Testis (tissue), 2 donors: ENCODE measurements around the gene P3H2.
A peak's percentile ranks its signal among the peaks of the same experiment; 100 is the strongest.

Experiments
- CTCF ChIP-seq, 3 experiments: fragments of 450-650 bp in 2 of 3; fragments of 200-600 bp in 1 of 3; sonication (generic) in 1 of 3; IDR thresholded peaks; one replicate each; pipeline ENCODE4 v1.5.1; 2016 to 2019; ENCODE audit warnings: antibody characterized with exemption in 3 of 3, mild to moderate bottlenecking in 2 of 3, moderate library complexity in 1 of 3
- POLR2A ChIP-seq: fragments of 450-650 bp; IDR thresholded peaks from one replicate; pipeline ENCODE4 v1.6.1; 2017; ENCODE audit warnings: antibody characterized with exemption, mild to moderate bottlenecking, moderate library complexity

- TF ChIP-seq CTCF (IDR thresholded peaks at IDR 0.05), result peak in 2 of 3 experiments; percentile 17
- TF ChIP-seq POLR2A, result no peak
These were observed 103.0 kb downstream of the P3H2 start for GRCh38 chr3:190017521-190018288.
